NCI-H2227 treated with DMSO at 0.1 percent for 48 hours (cell line): Measurements from ENCODE around the gene NTM.
"Not testable (repeated sequence)": the region's sequence is repeated elsewhere in the genome, so short reads cannot be mapped to it uniquely, and the experiment has no call there.

Source experiments
- DNase-seq: peaks from one replicate; lab custom pipeline; 2025; lab: John Stamatoyannopoulos, UW

Gene NTM

GRCh38 chr11:131422029-131422428 is 51.6 kb downstream of the NTM start:
- no peak for DNase-seq

- DNase-seq = no peak
Observed at GRCh38 chr11:131422496-131422895, 52.1 kb downstream of the NTM start.

GRCh38 chr11:131423688-131424087 is 53.3 kb downstream of the NTM start:
- no peak for DNase-seq

GRCh38 chr11:131424257-131424876 is 54.0 kb downstream of the NTM start:
- DNase-seq = not testable (repeated sequence)

- no peak for DNase-seq
Observed at GRCh38 chr11:131425285-131425684, 54.9 kb downstream of the NTM start.

- DNase-seq = no peak
Observed at GRCh38 chr11:131428853-131429252, 58.4 kb downstream of the NTM start.

DNA sequence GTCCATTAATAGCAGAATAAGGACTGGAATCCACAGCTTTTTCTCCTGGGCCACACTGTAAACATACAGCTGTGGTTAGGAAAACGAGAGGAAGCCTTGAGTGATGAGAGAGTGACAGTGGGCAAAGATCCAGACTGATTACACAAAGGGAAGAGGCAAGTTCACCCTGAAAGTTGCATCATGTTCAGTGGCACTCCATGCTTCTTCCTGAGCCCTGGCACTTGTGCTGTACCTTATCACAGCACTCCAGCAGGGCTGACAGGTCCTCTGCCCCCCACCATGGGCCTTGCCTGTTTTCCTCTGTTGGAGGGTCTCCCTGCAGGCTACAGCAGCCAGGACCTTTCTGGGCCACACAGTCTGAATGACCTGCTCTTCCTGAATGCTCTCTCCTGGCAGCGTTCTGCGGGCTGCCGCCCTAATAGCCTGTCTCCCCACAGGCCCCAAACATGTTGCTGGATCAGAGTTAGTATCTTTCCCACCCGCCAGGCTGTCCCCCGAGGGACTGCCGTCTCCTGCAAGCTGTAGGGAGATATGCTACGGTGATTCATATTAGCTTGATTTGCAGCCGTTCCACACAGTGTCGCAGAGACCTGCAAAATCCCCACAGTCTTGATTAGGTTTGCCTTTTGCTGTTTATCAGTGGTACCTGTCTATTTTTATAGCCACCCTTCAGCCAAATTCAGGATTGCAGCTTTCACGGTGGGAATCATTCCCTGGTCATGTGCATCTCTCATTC is 60.2 kb downstream of the NTM start:
- DNase-seq = no peak

DNA sequence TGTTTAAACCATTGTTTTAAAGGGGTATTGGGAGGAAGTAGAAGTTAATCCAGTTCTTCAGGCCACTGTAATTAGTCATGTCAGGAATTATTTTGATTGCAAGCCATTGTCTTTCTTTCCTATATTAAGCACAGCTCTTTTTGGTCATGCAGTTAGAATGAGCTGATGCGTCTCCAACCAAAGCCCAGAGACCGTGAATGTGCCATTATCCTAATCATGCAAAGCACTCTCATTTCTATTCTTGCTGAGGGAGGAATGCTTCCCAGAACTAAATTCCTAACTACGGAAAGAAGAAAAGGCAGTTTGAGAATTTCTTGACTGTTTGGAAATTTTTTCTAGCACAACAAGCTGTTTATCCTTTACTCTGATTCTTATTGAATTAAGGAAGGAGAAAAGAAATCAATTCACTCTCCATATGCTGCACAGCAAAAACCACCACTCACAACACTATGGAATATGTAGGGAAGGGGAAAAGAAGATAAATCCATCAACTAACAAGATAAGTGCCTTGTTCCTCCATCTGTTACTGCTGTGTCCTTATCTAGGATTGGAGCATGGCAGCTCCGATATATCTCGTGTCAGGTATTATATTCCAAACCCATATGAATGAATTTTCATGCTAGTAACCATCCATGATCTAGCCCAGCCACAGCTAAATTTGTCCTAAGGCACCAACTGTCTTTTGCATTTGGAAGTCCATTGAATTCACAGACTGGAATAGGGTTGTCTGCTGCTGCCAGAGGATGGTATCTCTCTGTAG is 70.8 kb downstream of the NTM start:
- DNase-seq = no peak

DNA sequence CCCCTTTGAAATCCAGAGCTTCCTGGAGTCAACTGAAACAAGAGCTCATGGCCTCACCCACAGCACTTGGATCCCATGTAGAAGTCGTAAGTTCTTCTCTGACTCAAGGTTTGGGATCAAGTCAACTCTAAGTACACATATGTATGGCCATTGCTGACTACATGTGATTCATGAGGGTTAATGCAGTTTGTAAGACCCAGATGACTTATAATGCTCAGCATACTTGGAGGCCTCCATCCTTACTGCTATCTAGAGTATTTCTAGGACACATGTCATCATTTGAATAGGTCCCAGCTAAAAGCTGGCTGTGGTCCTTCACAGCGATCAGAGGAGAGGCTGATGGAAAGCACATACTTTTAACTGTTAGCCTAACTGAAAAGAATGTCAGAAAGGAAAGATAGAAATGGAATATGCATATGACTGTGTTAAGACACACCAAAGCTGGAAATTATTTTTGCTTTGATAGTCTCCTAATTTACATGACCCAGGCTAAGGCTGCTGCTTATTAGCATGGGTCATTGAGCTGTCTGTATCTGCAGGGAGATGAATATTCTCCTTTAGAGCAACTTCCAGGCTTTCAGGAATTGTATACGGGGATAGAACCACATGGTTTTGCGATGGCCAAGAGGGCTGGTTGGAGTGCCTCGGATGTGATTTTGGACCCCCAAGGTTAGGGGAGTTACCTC is 76.3 kb downstream of the NTM start:
- DNase-seq = no peak

GRCh38 chr11:131447277-131447815 is 76.9 kb downstream of the NTM start:
- DNase-seq = no peak

GRCh38 chr11:131447898-131448297 is 77.5 kb downstream of the NTM start:
- no peak for DNase-seq

DNA sequence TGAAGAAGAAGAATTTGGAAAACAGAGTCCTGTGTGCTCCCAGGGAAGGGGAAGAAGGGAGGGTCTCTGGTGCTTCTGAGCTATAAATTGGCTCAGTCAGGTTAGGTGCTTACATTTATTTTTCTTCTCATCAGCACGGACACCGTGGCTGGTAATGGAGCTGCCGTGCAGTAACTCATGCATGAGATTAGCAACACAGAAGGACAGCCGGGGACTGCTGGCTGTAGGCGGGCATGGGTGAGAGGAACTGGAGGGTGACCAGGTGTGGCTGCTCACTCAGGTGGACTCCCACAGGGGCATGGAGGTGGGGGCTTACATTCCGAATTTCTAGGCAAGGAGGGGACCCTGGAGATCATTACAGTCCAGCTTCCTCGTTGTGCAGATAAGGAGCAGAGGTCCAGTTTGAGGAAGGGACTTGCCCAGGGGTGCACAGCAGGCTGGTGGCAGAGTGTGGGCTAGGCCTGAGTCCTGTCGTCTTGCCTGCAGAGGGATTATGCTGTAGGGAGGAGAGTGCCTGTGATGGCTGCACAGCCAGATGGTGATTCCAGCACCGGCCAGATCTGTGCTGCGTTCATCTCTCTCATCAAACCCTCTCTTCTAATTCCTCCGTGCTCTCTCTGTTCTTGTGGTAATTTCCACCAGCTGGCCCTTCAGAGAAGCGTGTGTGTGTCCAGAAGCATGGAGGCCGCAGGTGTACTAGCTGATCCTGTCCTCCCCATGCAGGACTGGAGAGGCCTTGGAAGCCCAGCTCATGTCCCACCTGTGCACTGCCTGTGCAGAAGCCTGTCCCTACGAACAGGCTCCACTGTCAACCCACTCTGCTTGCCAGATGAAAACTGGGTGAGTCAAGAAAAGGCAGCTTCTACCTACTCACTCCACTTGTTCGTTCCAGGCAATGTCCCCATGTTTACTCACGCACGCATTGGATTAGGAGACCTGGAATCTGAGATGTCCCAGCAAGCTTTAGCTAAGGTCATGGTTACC is 78.9 kb downstream of the NTM start:
- DNase-seq = no peak

DNA sequence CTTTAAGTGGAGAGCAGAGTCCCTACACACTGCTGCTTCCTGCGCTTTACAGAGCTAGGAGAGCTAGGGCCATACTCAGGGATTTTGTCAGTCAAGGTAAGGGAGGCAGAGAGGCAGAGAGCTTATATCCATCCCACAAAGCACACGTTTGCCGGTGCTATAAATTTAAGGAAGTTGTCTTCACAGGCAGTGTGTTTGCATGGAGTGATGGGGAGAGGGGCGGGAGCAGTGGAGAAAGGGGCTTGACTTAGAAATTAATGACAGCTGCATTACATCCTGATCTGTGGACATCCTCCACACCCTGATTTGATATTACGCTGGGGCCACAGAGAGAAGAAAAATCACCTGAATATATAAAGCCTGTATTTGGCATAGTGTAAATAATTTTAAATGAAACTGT is 84.1 kb downstream of the NTM start:
- no peak for DNase-seq

DNA sequence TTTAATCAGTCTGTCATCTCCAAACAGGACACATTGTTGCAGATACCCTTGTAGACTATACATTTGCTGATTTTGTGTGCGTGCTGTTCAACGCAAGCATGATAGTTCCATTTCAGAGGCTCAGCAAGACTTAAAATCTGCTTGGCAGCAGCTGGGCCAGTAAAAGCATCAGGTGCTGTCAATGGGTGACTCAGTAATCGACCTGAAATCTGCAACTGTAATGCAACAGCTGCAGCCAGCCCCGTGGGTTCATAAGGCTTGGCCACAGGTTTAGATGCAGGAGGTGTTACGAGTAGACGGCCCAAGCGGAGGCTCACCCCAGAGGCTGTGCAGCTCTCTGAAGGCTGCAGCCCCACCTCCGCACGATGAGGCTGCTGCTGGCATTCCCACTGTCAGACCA is 84.6 kb downstream of the NTM start:
- DNase-seq = no peak

- no peak for DNase-seq
Observed at GRCh38 chr11:131455843-131456704, 85.7 kb downstream of the NTM start.

GRCh38 chr11:131457163-131457562 is 86.7 kb downstream of the NTM start:
- no peak for DNase-seq

DNA sequence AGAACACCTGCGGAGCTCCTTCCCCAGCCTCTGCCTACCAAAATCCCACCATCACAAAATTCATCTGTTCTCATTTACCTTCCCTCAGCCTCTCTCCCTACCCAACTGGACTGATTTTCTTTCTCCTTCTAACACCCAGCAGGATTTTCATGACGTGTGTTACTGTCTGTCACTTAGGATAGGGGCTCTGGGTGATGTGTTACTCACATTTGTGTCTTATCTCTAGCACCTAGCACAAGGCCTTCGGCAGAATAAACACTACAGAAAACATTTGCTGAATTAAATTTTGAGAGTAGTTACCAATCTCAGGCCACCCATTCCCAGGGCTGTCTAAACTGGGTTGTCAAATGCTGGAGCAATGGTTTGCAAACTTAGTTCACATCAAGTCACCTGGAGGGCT is 88.0 kb downstream of the NTM start:
- DNase-seq = no peak

DNA sequence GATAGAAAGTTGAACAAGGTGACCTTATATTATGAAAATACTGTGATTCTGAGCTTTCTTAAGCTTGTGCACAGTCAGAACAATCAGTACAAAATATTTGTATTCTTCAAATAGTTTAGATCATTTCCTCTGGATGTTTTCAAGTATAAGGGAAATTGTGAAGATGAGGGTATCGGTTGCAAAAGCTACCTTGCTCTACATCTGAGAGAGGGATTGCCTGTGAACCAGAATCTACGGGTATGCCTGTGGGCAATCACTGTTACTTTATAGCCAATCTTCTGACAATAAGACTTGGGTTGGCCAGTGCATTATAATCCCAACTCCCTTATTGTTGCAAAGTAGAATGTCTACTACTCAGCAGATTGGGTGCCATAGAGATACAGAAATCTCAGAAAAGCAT is 90.5 kb downstream of the NTM start:
- no peak for DNase-seq

DNA sequence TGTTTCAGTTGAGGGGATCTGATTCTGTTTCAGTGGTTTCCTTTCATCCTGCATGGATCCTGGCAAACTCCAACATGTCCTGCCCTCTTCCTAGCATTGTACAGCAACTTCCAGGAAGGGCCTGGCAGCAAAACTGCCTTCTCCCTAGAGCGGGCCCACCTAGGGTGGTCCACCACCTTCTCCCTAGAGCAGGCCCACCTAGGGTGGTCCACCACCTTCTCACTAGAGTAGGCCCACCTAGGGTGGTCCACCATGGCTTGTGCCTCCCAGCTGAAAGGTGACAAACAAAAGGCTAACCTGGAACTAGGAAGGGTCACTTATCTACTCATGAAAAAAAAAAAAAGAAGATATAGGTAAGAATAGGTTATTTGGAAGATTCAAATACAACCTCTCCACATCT is 92.2 kb downstream of the NTM start:
- DNase-seq = no peak

- no peak for DNase-seq
Observed at GRCh38 chr11:131463162-131463561, 92.7 kb downstream of the NTM start.
